HG03108 (cell line): ENCODE data around the gene NOM1.

Source experiments
- ATAC-seq: cut with Tn5 transposase; IDR thresholded peaks from one replicate; pipeline ENCODE4 v1.9.1; 2021; ENCODE audit warnings: moderate library complexity; ENCODE audit not compliant: unreplicated experiment

The NOM1 gene

GRCh38 chr7:156979711-156980110, 30.2 kb downstream of the NOM1 start:
- ATAC-seq = no peak

GRCh38 chr7:156984174-156984891, 34.8 kb downstream of the NOM1 start:
- no peak for ATAC-seq

- ATAC-seq = no peak
These were observed 35.8 kb downstream of the NOM1 start for GRCh38 chr7:156985101-156985992.

- ATAC-seq = no peak
These were observed 36.9 kb downstream of the NOM1 start for GRCh38 chr7:156986378-156986777.

- ATAC-seq = no peak
These were observed 39.1 kb downstream of the NOM1 start for GRCh38 chr7:156988343-156989185.

GRCh38 chr7:156989766-156990535, 40.4 kb downstream of the NOM1 start:
- no peak for ATAC-seq

GRCh38 chr7:156993021-156993924, 43.8 kb downstream of the NOM1 start:
- no peak for ATAC-seq

- no peak for ATAC-seq
These were observed 44.4 kb downstream of the NOM1 start for GRCh38 chr7:156993925-156994235.

- no peak for ATAC-seq
These were observed 44.9 kb downstream of the NOM1 start for GRCh38 chr7:156994417-156994816.

GRCh38 chr7:156998988-156999957, 49.8 kb downstream of the NOM1 start:
- no peak for ATAC-seq

- no peak for ATAC-seq
These were observed 50.6 kb downstream of the NOM1 start for GRCh38 chr7:156999958-157000726.

GRCh38 chr7:157000741-157001653, 51.5 kb downstream of the NOM1 start:
- ATAC-seq = no peak

- ATAC-seq = no peak
These were observed 52.7 kb downstream of the NOM1 start for GRCh38 chr7:157001920-157002818.

GRCh38 chr7:157002819-157003421, 53.4 kb downstream of the NOM1 start:
- no peak for ATAC-seq

- no peak for ATAC-seq
These were observed 53.9 kb downstream of the NOM1 start for GRCh38 chr7:157003445-157003755.
